GM12865 (cell line): ENCODE measurements around the gene PLSCR3.

Experiments used
- DNase-seq: peaks from one replicate; pipeline ENCODE4 v3.0.0; 2010; ENCODE audit warnings: low read depth
- H3K4me3 ChIP-seq: 2 replicates; pipeline ENCODE4 v1.5.1; 2011; ENCODE audit warnings: mild to moderate bottlenecking, low read depth, low read length, control low read depth
- TF ChIP-seq, protein P1 (sequence below): IDR thresholded peaks from 2 replicates; pipeline ENCODE4 v1.5.1; 2011; ENCODE audit warnings: low read length, control low read depth, low read depth, inconsistent platforms; ENCODE audit not compliant: insufficient read depth; ENCODE audit errors: missing control alignments

The PLSCR3 gene

DNA sequence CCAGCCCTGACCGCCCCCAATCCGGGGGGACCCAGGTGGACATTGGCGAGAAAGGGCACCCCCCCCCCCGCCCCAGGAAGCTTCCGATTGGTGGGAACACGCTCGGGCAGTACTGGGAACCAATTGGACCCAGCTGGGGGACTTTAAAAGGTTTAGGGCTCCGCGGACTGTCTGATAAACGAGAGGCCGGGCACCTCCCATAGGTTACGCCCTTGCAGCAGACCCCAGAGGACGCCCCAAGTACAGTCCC lies 9.3 kb upstream of the PLSCR3 start:
- no peak for DNase-seq
- TF ChIP-seq, protein P1, sequence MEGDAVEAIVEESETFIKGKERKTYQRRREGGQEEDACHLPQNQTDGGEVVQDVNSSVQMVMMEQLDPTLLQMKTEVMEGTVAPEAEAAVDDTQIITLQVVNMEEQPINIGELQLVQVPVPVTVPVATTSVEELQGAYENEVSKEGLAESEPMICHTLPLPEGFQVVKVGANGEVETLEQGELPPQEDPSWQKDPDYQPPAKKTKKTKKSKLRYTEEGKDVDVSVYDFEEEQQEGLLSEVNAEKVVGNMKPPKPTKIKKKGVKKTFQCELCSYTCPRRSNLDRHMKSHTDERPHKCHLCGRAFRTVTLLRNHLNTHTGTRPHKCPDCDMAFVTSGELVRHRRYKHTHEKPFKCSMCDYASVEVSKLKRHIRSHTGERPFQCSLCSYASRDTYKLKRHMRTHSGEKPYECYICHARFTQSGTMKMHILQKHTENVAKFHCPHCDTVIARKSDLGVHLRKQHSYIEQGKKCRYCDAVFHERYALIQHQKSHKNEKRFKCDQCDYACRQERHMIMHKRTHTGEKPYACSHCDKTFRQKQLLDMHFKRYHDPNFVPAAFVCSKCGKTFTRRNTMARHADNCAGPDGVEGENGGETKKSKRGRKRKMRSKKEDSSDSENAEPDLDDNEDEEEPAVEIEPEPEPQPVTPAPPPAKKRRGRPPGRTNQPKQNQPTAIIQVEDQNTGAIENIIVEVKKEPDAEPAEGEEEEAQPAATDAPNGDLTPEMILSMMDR, result no peak

GRCh38 chr17:7403043-7403726 lies 8.9 kb upstream of the PLSCR3 start:
- DNase-seq, result peak; percentile 9
- TF ChIP-seq, protein P1, result no peak
- H3K4me3 ChIP-seq, result peak overlapping the region; percentile 51

More for the DNA sequence above, 9.3 kb upstream of the PLSCR3 start:
- H3K4me3 ChIP-seq, result peak overlapping the region; percentile 51

GRCh38 chr17:7398612-7399011 lies 4.3 kb upstream of the PLSCR3 start:
- no peak overlapping the region for H3K4me3 ChIP-seq
- TF ChIP-seq, protein P1, result no peak
- DNase-seq, result no peak

- H3K4me3 ChIP-seq, result no peak overlapping the region
- no peak for DNase-seq
- TF ChIP-seq, protein P1, result no peak
These were observed 1.8 kb upstream of the PLSCR3 start for GRCh38 chr17:7396147-7396546.

DNA sequence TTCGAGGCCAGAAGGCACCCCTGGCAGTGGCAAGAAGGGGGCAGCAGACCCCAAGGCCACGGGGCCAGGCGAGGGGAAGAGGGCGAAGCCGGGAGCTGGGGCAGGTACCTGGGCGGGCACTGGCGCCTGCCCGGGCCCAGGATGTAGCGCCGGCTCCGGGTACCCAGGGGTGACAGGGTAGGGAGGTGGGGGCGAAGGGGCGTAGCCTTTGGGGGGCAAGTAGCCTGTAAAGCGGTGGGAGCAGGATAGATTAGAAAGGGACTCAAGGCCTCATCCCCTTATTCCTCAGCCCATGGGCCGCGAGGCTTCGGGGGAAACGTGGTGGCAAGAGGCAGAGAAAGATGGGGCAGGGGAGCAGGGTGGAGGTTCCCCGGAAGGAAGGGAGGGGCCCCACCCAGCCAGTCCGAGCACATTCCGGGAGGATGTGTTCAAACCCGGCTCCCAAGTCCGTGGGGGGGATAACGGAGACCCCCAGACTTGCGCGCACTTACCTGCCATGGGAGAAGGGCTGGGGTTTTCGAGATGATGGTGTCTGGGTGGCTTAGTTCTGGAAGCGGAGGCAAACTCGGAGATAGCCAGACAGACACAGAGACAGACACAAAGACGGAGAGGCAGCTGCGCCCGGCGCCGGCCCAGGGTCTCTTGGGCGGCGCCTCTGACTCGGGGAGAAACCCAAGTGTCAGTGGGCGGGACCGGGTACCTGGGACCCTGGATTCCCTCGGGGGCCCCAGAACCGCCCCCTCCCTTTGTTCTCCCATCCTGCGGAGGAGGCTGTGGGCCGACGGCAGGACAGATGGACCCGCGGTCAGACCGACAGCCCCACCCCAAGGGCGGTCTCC lies 493 bp downstream of the PLSCR3 start:
- DNase-seq, result no peak
- TF ChIP-seq, protein P1, result no peak
- H3K4me3 ChIP-seq, result peak overlapping the region; percentile 97

GRCh38 chr17:7392696-7393612 lies 1.4 kb downstream of the PLSCR3 start:
- H3K4me3 ChIP-seq, result peak overlapping the region; percentile 97
- TF ChIP-seq, protein P1, result no peak
- DNase-seq, result no peak
